Caco-2 (cell line): ENCODE results near the gene PFN4. TPM values are rescaled to one million over a fixed set of nuclear protein-coding genes. Genes with fewer than 3 reads are reported as not detected.
"Not testable (repeated sequence)": the region's sequence is repeated elsewhere in the genome, so short reads cannot be mapped to it uniquely, and the experiment has no call there.

Experiments used
- BruUV-seq: library from RNA; stranded (reverse); fragments of 400-500 nt; replicated peaks from 2 replicates; lab custom pipeline; 2021; lab: Mats Ljungman, UMichigan
- CTCF ChIA-PET: fragments of 300-600 bp; sonication (Branson Sonifier 250); formaldehyde crosslinking; loops from one replicate; lab custom pipeline; 2022; ENCODE audit warnings: antibody characterized with exemption; lab: Charles Lee
- POLR2A ChIA-PET: fragments of 300-600 bp; sonication (Branson Sonifier 250); formaldehyde crosslinking; loops from one replicate; lab custom pipeline; 2022; ENCODE audit warnings: antibody characterized with exemption; lab: Charles Lee
- DNase-seq, 2 experiments: peaks; one replicate each; pipeline versions ENCODE4 v3.0.0 to v3.0.0-alpha.2; 2020 to 2022
- H3K27me3 ChIP-seq: replicated peaks from 2 replicates; pipeline ENCODE4 v1.6.0; 2011; ENCODE audit warnings: low read length; ENCODE audit not compliant: control insufficient read depth, insufficient read depth
- H3K36me3 ChIP-seq: 2 replicates; pipeline ENCODE4 v1.5.1; 2011; ENCODE audit warnings: low read length; ENCODE audit not compliant: control insufficient read depth, insufficient read depth
- H3K4me1 ChIP-seq: fragments of 250-450 bp; sonication (Bioruptor Pico); 2 replicates; pipeline ENCODE4 v1.5.1; 2020; ENCODE audit warnings: mild to moderate bottlenecking
- H3K4me3 ChIP-seq: 2 replicates; pipeline ENCODE4 v1.5.1; 2011; ENCODE audit warnings: low read depth, mild to moderate bottlenecking, control low read depth, low read length
- H3K9me3 ChIP-seq: fragments of 250-450 bp; sonication (Bioruptor Pico); 2 replicates; pipeline ENCODE4 v1.5.1; 2020; ENCODE audit warnings: mild to moderate bottlenecking, moderate library complexity
- H3K27ac Mint-ChIP-seq: one replicate; pipeline ENCODE4 v1.8.0; 2022; ENCODE audit warnings: mixed read lengths; ENCODE audit not compliant: unreplicated experiment
- H3K27me3 Mint-ChIP-seq: one replicate; pipeline ENCODE4 v1.8.0; 2022; ENCODE audit warnings: mixed read lengths; ENCODE audit not compliant: insufficient read depth, unreplicated experiment
- H3K36me3 Mint-ChIP-seq: one replicate; pipeline ENCODE4 v1.8.0; 2022; ENCODE audit warnings: mild to moderate bottlenecking, mixed read lengths; ENCODE audit not compliant: insufficient read depth, unreplicated experiment
- H3K4me1 Mint-ChIP-seq: one replicate; pipeline ENCODE4 v1.8.0; 2022; ENCODE audit warnings: low read depth, mixed read lengths; ENCODE audit not compliant: unreplicated experiment
- H3K4me3 Mint-ChIP-seq: one replicate; pipeline ENCODE4 v1.8.0; 2022; ENCODE audit warnings: mild to moderate bottlenecking, moderate library complexity, mixed read lengths; ENCODE audit not compliant: unreplicated experiment
- H3K9me3 Mint-ChIP-seq: one replicate; pipeline ENCODE4 v1.8.0; 2022; ENCODE audit warnings: mixed read lengths; ENCODE audit not compliant: unreplicated experiment
- intact Hi-C: fragments of 100-400 bp; cut with micrococcal nuclease; formaldehyde crosslinking; loops from one replicate; pipeline ENCODE4 v1.10.0; 2022; ENCODE audit not compliant: unreplicated experiment
- total RNA-seq: library from RNA; stranded (reverse); gene quantifications from 2 replicates; pipeline ENCODE4 v1.2.3, GENCODE V29; 2022
- TF ChIP-seq, protein P1 (sequence below), 2 experiments: fragments of 200-600 bp in 1 of 2; IDR thresholded peaks; 1 replicate in 1 of 2; 2 replicates in 1 of 2; pipeline versions ENCODE4 v1.5.1 to v1.8.0; 2011 to 2022; ENCODE audit warnings: antibody characterized with exemption in 1 of 2, control low read depth in 1 of 2, inconsistent platforms in 1 of 2, low read depth in 1 of 2, low read length in 1 of 2, mild to moderate bottlenecking in 1 of 2, moderate library complexity in 1 of 2; ENCODE audit not compliant: insufficient read depth in 1 of 2, severe bottlenecking in 1 of 2, unreplicated experiment in 1 of 2

PFN4 gene
- total RNA-seq, 1 experiment from 2014 or later = 1.4 TPM

DNA sequence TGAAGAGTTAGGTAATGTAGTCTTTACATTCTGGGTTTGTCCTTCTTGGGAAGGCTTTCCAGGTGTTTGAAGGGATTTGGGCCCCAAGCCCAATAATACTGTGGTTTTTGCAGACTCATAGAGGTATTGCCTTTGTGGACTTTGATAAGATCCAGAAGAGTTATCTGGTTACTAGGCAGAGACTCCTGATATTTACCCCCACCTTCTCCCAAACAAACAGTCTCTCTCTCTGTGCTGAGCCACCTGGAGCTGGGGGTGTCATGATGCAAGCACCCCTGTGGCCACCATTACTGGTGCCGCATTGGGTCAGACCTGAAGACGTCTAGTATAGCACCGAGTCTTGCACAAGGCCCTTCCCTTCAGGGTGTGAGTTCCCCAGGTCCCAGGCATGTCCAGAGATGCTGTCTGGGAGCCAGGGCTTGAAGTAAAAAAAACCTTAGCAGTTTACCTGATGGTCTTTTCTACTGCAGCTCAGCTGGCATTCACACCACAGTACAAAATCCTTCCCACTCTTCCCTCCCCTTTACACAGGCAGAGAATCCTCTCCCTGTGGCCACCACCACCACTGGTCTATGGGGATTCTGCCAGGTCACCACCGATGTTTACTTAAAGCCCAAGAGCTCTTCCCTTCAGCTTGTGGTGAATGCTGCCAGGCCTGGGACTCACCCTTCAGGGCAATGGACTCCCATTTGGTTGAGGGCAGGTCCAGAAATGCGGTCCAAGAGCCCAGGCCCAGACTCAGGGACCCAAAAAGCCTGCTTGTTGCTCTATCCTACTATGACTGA, 29.5 kb upstream of the PFN4 start:
- no peak overlapping the region for H3K27ac Mint-ChIP-seq
- H3K27me3 Mint-ChIP-seq = no peaks in the 10 kb centered on the region
- peak in 1 of 2 experiments; percentile 19 for DNase-seq

DNA sequence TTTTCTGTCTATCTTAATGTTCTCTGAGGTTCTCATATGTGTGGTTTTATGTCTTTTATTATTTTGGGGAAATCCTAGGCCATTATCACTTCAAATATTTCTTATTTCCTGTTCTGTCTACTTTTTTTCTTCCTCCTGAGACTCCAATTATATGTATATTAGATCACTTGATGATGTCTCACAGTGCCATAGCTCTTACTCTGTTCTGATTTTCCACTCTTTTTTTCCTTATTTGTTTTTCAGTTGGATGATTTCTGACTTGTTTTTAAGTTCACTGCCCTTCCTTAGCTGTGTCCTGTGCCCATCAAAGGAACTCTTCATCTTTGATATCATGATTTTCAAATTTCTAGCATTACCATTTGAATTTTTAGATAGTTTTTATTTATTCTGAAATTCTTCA, 24.2 kb upstream of the PFN4 start:
- Mint-ChIP-seq H3K27ac (no peak overlapping the region), H3K4me1 (no peaks in the 10 kb centered on the region), H3K4me3 (no peak overlapping the region), H3K27me3 (no peaks in the 10 kb centered on the region), H3K36me3 (no peaks in the 10 kb centered on the region), H3K9me3 (peaks cover 28% of the 10 kb centered on the region)
- BruUV-seq = no TSS peak
- POLR2A ChIA-PET = no interaction called here
- CTCF ChIA-PET = no interaction called here
- no peaks in the 10 kb centered on the region for H3K27me3 ChIP-seq
- no peak for DNase-seq
- peaks cover 2% of the 10 kb centered on the region; the same call in 1 of the 2 replicates for H3K4me1 ChIP-seq
- no peak overlapping the region for H3K4me3 ChIP-seq
- intact Hi-C loops = no loop called here
- TF ChIP-seq, protein P1, sequence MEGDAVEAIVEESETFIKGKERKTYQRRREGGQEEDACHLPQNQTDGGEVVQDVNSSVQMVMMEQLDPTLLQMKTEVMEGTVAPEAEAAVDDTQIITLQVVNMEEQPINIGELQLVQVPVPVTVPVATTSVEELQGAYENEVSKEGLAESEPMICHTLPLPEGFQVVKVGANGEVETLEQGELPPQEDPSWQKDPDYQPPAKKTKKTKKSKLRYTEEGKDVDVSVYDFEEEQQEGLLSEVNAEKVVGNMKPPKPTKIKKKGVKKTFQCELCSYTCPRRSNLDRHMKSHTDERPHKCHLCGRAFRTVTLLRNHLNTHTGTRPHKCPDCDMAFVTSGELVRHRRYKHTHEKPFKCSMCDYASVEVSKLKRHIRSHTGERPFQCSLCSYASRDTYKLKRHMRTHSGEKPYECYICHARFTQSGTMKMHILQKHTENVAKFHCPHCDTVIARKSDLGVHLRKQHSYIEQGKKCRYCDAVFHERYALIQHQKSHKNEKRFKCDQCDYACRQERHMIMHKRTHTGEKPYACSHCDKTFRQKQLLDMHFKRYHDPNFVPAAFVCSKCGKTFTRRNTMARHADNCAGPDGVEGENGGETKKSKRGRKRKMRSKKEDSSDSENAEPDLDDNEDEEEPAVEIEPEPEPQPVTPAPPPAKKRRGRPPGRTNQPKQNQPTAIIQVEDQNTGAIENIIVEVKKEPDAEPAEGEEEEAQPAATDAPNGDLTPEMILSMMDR (IDR thresholded peaks at IDR 0.05; ENCODE audit: insufficient read depth in 1 of 2, low read depth in 1 of 2, low read length in 1 of 2, severe bottlenecking in 1 of 2, unreplicated experiment in 1 of 2) = no peak
- H3K36me3 ChIP-seq = no peaks in the 10 kb centered on the region
- peaks cover 19% of the 10 kb centered on the region for H3K9me3 ChIP-seq

More for the DNA sequence above, 29.5 kb upstream of the PFN4 start:
- CTCF ChIA-PET = interaction anchor here (1.4 kb wide), 1 partner anchor 68 kb away, joined by 4 read pairs; the partner anchor contains the start of gene TP53I3
- Mint-ChIP-seq H3K36me3 (no peaks in the 10 kb centered on the region), H3K4me3 (no peak overlapping the region), H3K9me3 (peaks cover 20% of the 10 kb centered on the region), H3K4me1 (peaks cover 7% of the 10 kb centered on the region)
- Histone ChIP-seq H3K4me3 (no peak overlapping the region), H3K9me3 (peaks cover 9% of the 10 kb centered on the region), H3K36me3 (no peaks in the 10 kb centered on the region), H3K27me3 (no peaks in the 10 kb centered on the region), H3K4me1 (peaks cover 4% of the 10 kb centered on the region; the same call in 1 of the 2 replicates)
- TF ChIP-seq, protein P1 (IDR thresholded peaks at IDR 0.05; ENCODE audit: insufficient read depth in 1 of 2, low read depth in 1 of 2, low read length in 1 of 2, severe bottlenecking in 1 of 2, unreplicated experiment in 1 of 2) = no peak
- BruUV-seq = no TSS peak
- POLR2A ChIA-PET = interaction anchor here (0.6 kb wide), 1 partner anchor 44 kb away, joined by 4 read pairs; no protein-coding TSS in a partner anchor
- intact Hi-C loops = no loop called here

DNA sequence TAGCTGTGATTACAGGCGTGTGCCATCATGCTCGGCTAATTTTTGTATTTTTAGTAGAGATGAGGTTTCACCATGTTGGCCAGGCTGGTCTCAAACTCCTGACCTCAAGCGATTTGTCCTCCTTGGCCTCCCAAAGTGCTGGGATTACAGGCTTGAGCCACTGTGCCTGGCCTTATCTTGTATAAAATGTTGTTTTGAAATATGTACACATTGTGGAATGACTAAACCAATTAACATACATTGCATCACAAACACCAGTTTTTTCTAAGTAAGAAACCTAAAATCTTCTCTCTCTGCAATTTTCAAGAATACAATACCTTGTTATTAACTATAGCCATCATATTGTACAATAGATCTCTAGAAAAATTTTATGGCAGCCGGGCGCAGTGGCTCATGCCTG, 17.2 kb upstream of the PFN4 start:
- H3K27me3 ChIP-seq, POLR2A ChIA-PET, DNase-seq, H3K27ac Mint-ChIP-seq, H3K4me1 ChIP-seq, H3K9me3 Mint-ChIP-seq, H3K4me1 Mint-ChIP-seq, CTCF ChIA-PET, H3K36me3 ChIP-seq, intact Hi-C loops, H3K4me3 Mint-ChIP-seq, H3K4me3 ChIP-seq, H3K9me3 ChIP-seq, H3K27me3 Mint-ChIP-seq, BruUV-seq, H3K36me3 Mint-ChIP-seq: not testable (repeated sequence)
